DOHH2 (cell line): ENCODE results near the gene OPA3.

Experiments used
- EZH2phosphoT487 ChIP-seq: fragments of 200-600 bp; sonication (generic); IDR thresholded peaks from 2 replicates; pipeline ENCODE4 v1.6.1; 2017; ENCODE audit warnings: borderline replicate concordance, mild to moderate bottlenecking, antibody characterized with exemption, low read length, moderate library complexity, mixed read lengths
- TF ChIP-seq, protein P1 (sequence below): fragments of 200-600 bp; sonication (generic); IDR thresholded peaks from one replicate; pipeline ENCODE4 v1.5.1; 2014; ENCODE audit warnings: antibody characterized with exemption, mild to moderate bottlenecking, low read depth, low read length; ENCODE audit not compliant: poor library complexity, severe bottlenecking

GRCh38 chr19:45571457-45572220 is 13.0 kb downstream of the OPA3 start:
- TF ChIP-seq, protein P1, sequence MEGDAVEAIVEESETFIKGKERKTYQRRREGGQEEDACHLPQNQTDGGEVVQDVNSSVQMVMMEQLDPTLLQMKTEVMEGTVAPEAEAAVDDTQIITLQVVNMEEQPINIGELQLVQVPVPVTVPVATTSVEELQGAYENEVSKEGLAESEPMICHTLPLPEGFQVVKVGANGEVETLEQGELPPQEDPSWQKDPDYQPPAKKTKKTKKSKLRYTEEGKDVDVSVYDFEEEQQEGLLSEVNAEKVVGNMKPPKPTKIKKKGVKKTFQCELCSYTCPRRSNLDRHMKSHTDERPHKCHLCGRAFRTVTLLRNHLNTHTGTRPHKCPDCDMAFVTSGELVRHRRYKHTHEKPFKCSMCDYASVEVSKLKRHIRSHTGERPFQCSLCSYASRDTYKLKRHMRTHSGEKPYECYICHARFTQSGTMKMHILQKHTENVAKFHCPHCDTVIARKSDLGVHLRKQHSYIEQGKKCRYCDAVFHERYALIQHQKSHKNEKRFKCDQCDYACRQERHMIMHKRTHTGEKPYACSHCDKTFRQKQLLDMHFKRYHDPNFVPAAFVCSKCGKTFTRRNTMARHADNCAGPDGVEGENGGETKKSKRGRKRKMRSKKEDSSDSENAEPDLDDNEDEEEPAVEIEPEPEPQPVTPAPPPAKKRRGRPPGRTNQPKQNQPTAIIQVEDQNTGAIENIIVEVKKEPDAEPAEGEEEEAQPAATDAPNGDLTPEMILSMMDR = no peak
- TF ChIP-seq EZH2phosphoT487 = no peak
